Measurements from ENCODE around the gene TRAP1.
"Not testable (repeated sequence)": the region's sequence is repeated elsewhere in the genome, so short reads cannot be mapped to it uniquely, and the experiment has no call there.

Gene TRAP1

GRCh38 chr16:3715430-3715829 is 1.9 kb downstream of the TRAP1 start:
- H3K4me3 ChIP-seq (ENCODE audit: low read length) = no peak overlapping the region
- TF ChIP-seq, protein P1, sequence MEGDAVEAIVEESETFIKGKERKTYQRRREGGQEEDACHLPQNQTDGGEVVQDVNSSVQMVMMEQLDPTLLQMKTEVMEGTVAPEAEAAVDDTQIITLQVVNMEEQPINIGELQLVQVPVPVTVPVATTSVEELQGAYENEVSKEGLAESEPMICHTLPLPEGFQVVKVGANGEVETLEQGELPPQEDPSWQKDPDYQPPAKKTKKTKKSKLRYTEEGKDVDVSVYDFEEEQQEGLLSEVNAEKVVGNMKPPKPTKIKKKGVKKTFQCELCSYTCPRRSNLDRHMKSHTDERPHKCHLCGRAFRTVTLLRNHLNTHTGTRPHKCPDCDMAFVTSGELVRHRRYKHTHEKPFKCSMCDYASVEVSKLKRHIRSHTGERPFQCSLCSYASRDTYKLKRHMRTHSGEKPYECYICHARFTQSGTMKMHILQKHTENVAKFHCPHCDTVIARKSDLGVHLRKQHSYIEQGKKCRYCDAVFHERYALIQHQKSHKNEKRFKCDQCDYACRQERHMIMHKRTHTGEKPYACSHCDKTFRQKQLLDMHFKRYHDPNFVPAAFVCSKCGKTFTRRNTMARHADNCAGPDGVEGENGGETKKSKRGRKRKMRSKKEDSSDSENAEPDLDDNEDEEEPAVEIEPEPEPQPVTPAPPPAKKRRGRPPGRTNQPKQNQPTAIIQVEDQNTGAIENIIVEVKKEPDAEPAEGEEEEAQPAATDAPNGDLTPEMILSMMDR (conservative IDR thresholded peaks at IDR 0.05; ENCODE audit: low read depth, low read length) = no peak
- no peak for DNase-seq (ENCODE audit: low read depth)

GRCh38 chr16:3714378-3714777 is 2.9 kb downstream of the TRAP1 start:
- H3K4me3 ChIP-seq (ENCODE audit: low read length); DNase-seq (ENCODE audit: low read depth): not testable (repeated sequence)

DNA sequence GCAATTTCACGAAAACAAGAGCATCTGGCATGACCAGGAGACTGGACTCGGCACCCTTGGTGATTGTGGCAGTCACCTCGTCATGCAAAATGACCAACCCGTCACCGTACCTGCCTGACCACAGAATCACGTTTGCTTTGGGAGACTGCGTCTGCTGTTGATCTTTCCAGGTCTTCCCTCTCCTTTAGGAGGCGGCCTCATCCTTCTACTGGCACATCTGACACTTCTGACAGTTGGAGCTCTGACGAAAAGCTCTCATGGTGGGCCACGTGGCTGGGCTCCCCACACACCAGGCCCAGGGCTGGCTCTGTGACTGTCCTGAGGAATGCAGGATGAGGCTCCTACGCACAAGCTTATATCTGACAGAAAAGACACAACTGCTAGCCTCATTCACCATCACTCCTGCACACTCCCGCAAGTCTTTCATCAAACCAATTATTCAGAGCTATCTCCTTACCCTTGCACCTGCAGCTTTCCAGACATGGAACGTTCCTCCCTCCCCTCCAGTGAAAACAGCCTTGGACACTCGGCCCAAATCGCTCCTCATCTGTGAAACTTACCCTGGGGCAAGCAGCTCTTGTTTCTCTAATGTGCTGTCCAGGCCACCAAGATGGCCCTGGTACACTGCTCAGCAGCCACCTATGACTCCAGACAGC is 3.6 kb downstream of the TRAP1 start:
- no peak overlapping the region for H3K4me3 ChIP-seq (ENCODE audit: low read length)
- DNase-seq (ENCODE audit: low read depth) = no peak
- TF ChIP-seq, protein P1 (conservative IDR thresholded peaks at IDR 0.05; ENCODE audit: low read depth, low read length) = no peak

GRCh38 chr16:3712861-3713372 is 4.4 kb downstream of the TRAP1 start:
- no peak overlapping the region for H3K4me3 ChIP-seq (ENCODE audit: low read length)
- TF ChIP-seq, protein P1 (conservative IDR thresholded peaks at IDR 0.05; ENCODE audit: low read depth, low read length) = no peak
- no peak for DNase-seq (ENCODE audit: low read depth)

GRCh38 chr16:3706253-3707012 is 10.9 kb downstream of the TRAP1 start:
- no peak for DNase-seq (ENCODE audit: low read depth)
- TF ChIP-seq, protein P1 (conservative IDR thresholded peaks at IDR 0.05; ENCODE audit: low read depth, low read length) = no peak
- no peak overlapping the region for H3K4me3 ChIP-seq (ENCODE audit: low read length)

DNA sequence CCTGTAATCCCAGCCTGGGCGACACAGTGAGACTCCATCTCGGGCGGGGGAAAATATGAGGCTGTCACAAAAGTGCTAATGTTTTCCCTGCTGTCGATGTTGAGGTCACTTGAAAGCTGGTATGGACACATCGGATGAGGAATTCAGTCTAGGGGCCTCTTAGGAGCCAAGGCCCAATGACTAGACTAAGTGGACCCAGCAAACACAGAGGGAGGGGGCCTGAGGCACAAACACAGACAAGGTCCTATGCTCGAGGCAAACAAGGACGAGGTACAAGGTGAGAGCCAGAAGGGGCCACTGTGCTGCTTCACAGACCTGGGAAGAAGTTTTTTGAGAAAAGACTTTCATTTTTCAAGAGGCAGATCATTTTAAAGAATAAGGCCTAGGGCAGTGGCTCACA is 15.2 kb downstream of the TRAP1 start:
- DNase-seq (ENCODE audit: low read depth) = no peak
- TF ChIP-seq, protein P1 (conservative IDR thresholded peaks at IDR 0.05; ENCODE audit: low read depth, low read length) = no peak
- no peak overlapping the region for H3K4me3 ChIP-seq (ENCODE audit: low read length)

GRCh38 chr16:3701531-3701930 is 15.8 kb downstream of the TRAP1 start:
- H3K4me3 ChIP-seq (ENCODE audit: low read length) = no peak overlapping the region
- TF ChIP-seq, protein P1 (conservative IDR thresholded peaks at IDR 0.05; ENCODE audit: low read depth, low read length) = no peak
- DNase-seq (ENCODE audit: low read depth) = no peak

All from retinal pigment epithelial cell (primary cell).